Epithelial cell of proximal tubule (primary cell): ENCODE measurements around the gene C3orf70. TPM values are rescaled to one million over a fixed set of nuclear protein-coding genes. Genes with fewer than 3 reads are reported as not detected.

Source experiments
- DNase-seq: peaks from one replicate; pipeline ENCODE4 v3.0.0-alpha.2; 2011; ENCODE audit warnings: low read depth
- H3K4me3 ChIP-seq: 2 replicates; pipeline ENCODE4 v1.5.1; 2011; ENCODE audit warnings: low read depth, mild to moderate bottlenecking, low read length
- total RNA-seq: library from RNA; depleted of rRNA; stranded (reverse); fragments of >200 nt; gene quantifications from 2 replicates; pipeline ENCODE4 v1.2.3, GENCODE V29; 2015
- TF ChIP-seq, protein P1 (sequence below): conservative IDR thresholded peaks from 2 replicates; pipeline ENCODE4 v1.5.1; 2012; ENCODE audit warnings: low read depth, mild to moderate bottlenecking, low read length

C3orf70 gene
- total RNA-seq, 1 donor from 2014 or later = 0.63 TPM

DNA sequence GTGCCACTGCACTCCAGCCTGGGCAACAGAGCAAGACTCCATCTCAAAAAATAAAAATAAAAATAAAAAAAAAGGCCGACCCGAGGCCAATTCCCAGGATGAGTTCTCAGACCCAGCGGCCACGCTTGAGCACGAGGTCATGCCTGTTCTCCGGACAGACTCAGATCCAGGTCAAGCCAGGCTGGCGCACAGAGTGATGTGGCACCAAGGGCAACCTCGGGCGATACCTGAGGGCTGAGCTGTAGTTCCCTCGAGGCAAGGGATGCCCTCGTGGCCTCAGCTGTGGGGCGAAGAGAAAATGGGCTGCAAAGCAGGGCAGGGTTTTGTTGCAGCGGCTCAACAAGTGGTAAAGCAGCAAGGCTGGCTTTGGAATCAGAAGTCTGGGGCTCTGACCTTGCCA is 77.3 kb downstream of the C3orf70 start:
- TF ChIP-seq, protein P1, sequence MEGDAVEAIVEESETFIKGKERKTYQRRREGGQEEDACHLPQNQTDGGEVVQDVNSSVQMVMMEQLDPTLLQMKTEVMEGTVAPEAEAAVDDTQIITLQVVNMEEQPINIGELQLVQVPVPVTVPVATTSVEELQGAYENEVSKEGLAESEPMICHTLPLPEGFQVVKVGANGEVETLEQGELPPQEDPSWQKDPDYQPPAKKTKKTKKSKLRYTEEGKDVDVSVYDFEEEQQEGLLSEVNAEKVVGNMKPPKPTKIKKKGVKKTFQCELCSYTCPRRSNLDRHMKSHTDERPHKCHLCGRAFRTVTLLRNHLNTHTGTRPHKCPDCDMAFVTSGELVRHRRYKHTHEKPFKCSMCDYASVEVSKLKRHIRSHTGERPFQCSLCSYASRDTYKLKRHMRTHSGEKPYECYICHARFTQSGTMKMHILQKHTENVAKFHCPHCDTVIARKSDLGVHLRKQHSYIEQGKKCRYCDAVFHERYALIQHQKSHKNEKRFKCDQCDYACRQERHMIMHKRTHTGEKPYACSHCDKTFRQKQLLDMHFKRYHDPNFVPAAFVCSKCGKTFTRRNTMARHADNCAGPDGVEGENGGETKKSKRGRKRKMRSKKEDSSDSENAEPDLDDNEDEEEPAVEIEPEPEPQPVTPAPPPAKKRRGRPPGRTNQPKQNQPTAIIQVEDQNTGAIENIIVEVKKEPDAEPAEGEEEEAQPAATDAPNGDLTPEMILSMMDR = no peak
- no peak for DNase-seq
- H3K4me3 ChIP-seq = no peak overlapping the region

DNA sequence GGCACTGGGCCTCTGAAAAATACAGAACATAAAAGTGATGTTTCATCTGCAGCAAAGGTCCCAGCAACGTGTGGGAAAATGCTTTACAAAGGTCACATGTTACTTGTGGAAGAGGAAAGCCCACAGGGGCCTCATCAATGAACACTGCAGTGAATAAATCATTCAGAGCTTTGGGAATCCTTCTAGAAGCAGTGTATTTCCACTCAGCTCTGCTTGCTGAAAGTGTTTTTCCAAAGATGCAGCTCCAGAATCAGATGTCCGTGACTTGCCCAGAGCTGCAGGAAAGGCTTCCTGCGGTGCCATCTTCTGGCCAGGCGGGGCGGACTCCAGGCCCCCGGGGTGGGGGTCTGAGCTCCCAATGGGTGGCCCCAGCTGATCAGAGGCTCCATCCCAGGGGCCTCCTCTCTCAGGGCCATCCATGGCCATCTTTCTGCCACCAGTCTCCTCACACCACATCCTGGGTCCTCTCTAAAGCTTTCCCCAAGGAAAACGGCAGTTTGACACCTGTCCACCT is 81.5 kb downstream of the C3orf70 start:
- TF ChIP-seq, protein P1 = peak; percentile 32
- DNase-seq = no peak
- H3K4me3 ChIP-seq = no peak overlapping the region

DNA sequence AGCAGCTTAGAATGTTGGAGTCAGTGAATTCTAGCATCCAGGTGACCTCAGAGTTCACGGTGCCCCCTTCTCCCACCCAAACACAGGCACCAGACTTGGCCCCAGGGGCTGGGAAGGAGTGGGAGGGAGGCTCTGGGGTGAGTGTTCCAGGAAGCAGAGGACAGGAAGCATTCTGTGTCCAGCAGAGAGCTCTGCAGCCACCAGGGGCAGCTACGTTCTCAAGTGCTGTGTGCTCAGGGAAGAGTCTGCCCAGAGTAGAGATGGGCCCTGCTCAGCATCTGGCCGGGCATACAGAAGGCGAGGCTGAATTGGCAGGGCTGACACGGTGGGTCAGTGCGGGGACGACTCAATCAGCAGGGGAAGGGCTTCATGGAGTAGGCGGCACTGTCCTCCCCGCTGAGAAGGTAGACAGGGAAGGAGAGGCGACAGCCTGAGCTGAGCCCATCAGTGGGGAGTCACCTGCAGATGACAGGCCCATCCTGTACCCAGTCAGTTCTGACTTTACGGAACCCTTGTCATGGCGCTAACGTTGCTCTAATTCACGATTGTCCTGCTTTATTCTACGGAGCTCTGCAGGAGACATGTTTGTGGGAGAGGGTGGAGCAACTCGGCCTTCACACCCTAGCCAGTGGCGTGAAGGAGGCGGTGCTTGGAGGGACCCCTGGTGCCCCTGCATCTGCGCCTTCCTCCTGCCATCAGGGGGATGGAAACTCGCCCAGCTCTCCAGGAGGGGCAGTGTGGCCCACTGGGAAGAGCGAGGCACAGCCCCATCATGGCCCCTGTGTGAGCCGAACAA is 82.2 kb downstream of the C3orf70 start:
- DNase-seq = no peak
- TF ChIP-seq, protein P1 = peak; percentile 41

DNA sequence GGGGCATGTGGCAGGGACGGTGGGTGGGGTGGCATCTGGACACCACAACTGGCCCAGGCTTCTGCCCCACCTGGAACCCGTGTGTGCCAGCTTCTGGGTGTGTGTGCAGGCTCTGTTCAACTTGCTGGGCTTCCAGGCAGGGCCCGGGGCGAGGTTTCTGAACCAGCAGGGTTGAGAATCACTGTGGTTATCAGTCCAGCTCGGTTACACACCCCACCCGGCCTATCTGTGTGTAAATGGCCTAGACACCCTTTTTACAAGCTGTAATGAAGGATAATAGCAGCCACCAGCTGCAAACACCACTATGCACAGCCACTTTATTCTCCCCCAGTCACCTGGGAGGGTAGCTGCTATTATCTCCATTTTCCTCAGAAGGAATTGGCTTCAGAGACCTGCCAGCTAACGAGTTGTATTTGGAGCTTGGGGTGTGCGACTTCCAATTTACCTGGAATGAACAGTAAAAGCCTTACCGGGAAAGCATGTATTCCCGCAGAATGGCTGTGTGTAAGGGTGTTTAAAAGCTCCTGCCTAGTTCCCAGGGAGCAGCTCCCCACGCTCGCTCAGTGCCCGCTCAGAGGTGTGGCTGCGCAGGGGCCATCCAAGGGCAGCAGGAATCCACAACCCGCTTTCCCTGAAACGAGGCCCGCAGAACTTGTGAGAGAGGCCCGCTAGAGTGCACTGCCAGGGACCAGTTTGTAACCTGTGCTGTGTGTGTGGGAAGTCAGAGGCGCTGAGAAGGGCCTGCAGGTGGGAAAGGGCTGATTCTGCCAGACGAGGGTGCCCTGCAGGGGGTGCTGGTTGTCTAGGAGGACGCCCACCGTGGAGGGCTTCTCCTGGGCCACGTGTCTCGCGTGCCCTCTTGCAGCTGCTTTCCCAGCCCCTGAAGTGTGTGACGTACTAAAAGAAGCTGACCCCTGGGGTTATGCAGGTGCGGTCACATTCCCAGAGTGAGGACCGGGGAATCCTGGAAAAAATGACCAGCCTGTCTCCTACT is 83.5 kb downstream of the C3orf70 start:
- TF ChIP-seq, protein P1 = no peak
- no peak overlapping the region for H3K4me3 ChIP-seq
- DNase-seq = no peak

More for the DNA sequence above, 82.2 kb downstream of the C3orf70 start:
- H3K4me3 ChIP-seq = no peak overlapping the region

DNA sequence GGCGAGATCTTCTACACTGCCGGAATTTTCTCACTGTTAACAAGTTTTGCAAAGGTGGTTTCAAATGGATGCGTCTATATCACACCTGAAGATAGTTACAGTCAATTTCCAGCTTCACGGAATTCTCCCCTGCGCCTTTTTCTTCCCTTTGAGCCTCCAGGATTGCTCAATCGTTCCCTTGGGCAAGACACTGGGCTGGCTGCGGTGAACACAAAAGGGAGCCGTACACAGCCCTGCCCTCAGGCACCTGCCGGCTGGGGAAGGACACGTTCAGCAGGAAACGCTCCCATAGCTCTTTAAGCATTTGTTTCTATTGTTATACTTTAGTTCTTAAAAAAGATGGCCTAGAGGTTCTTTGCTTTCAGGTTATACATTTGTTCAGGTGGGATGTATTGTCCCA is 85.7 kb downstream of the C3orf70 start:
- H3K4me3 ChIP-seq = no peak overlapping the region
- DNase-seq = no peak
- TF ChIP-seq, protein P1 = no peak

DNA sequence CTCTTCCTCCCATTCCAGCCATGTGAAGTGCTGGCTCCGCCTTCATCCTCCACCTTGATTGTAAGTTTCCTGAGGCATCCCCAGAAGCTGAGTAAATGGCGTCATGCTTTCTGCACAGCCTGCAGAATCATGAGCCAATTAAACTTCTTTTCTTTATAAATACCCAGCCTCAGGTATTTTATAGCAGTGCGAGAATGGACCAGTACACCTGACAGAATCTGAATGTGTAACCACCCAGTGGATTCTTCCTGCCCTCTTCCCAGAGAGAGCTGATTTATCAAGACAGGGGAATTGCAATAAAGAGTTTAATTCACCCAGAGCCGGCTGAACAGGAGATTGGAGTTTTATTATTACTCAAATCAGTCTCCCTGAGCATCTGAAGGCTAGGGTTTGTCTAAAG is 86.6 kb downstream of the C3orf70 start:
- TF ChIP-seq, protein P1 = no peak
- H3K4me3 ChIP-seq = no peak overlapping the region
- no peak for DNase-seq
